GM23338 (cell line): Measurements from ENCODE around the gene SGCB. TPM values are rescaled to one million over a fixed set of nuclear protein-coding genes. Genes with fewer than 3 reads are reported as not detected.

Source experiments
- ATAC-seq: fragments of 200-7000 bp; cut with Tn5 transposase; 3 replicates; pipeline ENCODE4 v1.9.1; 2020
- DNase-seq: peaks from one replicate; pipeline ENCODE4 v3.0.0-alpha.2; 2015; ENCODE audit warnings: low spot score
- H2AFZ ChIP-seq: fragments of 200-600 bp; sonication (generic); 2 replicates; pipeline ENCODE4 v1.8.0; 2016; ENCODE audit warnings: antibody characterized with exemption, mild to moderate bottlenecking, moderate library complexity
- H3F3A ChIP-seq: fragments of 200-600 bp; sonication (generic); replicated peaks from 2 replicates; pipeline ENCODE4 v1.8.0; 2017; ENCODE audit warnings: antibody characterized with exemption, mixed run types, low read depth
- H3K27ac ChIP-seq: fragments of 200-600 bp; sonication (generic); 2 replicates; pipeline ENCODE4 v1.6.1; 2016; ENCODE audit warnings: low read depth
- H3K27me3 ChIP-seq: fragments of 200-600 bp; sonication (generic); 2 replicates; pipeline ENCODE4 v1.8.0; 2016; ENCODE audit warnings: mild to moderate bottlenecking, mixed run types, moderate library complexity; ENCODE audit not compliant: insufficient read depth
- H3K36me3 ChIP-seq: fragments of 200-600 bp; sonication (generic); 2 replicates; pipeline ENCODE4 v1.8.0; 2016; ENCODE audit warnings: mild to moderate bottlenecking; ENCODE audit not compliant: insufficient read depth
- H3K4me1 ChIP-seq: fragments of 200-600 bp; sonication (generic); 2 replicates; pipeline ENCODE4 v1.8.0; 2016; ENCODE audit warnings: mild to moderate bottlenecking, moderate library complexity; ENCODE audit not compliant: insufficient read depth
- H3K4me2 ChIP-seq: fragments of 200-600 bp; sonication (generic); 2 replicates; pipeline ENCODE4 v1.7.1; 2017; ENCODE audit warnings: mixed run types
- H3K4me3 ChIP-seq: fragments of 200-600 bp; sonication (generic); 2 replicates; pipeline ENCODE4 v1.6.1; 2016; ENCODE audit warnings: mixed run types
- H3K79me2 ChIP-seq: fragments of 200-600 bp; sonication (generic); replicated peaks from 2 replicates; pipeline ENCODE4 v1.8.0; 2017; ENCODE audit warnings: mild to moderate bottlenecking; ENCODE audit not compliant: insufficient read depth
- H3K9me2 ChIP-seq: fragments of 200-600 bp; sonication (generic); 2 replicates; pipeline ENCODE4 v1.8.0; 2017; ENCODE audit not compliant: insufficient read depth
- H4K20me1 ChIP-seq: fragments of 200-600 bp; sonication (generic); replicated peaks from 2 replicates; pipeline ENCODE4 v1.8.0; 2017; ENCODE audit warnings: mild to moderate bottlenecking; ENCODE audit not compliant: insufficient read depth
- H3K27ac Mint-ChIP-seq: 2 replicates; pipeline ENCODE4 v1.8.0; 2020; ENCODE audit warnings: inconsistent platforms, mild to moderate bottlenecking, moderate library complexity, mixed read lengths
- H3K27me3 Mint-ChIP-seq: 3 replicates; pipeline ENCODE4 v1.8.0; 2022; ENCODE audit warnings: low read depth, mild to moderate bottlenecking, moderate library complexity, mixed read lengths, inconsistent platforms; ENCODE audit not compliant: insufficient read depth, poor library complexity
- H3K36me3 Mint-ChIP-seq: 3 replicates; pipeline ENCODE4 v1.8.0; 2021; ENCODE audit warnings: low read depth, mild to moderate bottlenecking, inconsistent platforms, moderate library complexity, mixed read lengths
- H3K4me1 Mint-ChIP-seq: 3 replicates; pipeline ENCODE4 v1.8.0; 2020; ENCODE audit warnings: mild to moderate bottlenecking, inconsistent platforms, mixed read lengths
- H3K4me3 Mint-ChIP-seq: 3 replicates; pipeline ENCODE4 v1.8.0; 2021; ENCODE audit warnings: moderate library complexity, mild to moderate bottlenecking, inconsistent platforms, mixed read lengths
- H3K9me3 Mint-ChIP-seq: 3 replicates; pipeline ENCODE4 v1.8.0; 2020; ENCODE audit warnings: moderate library complexity, mild to moderate bottlenecking, inconsistent platforms, mixed read lengths
- CREB1 ChIP-seq: fragments of 250-450 bp; sonication (Bioruptor Pico); IDR thresholded peaks from 2 replicates; pipeline ENCODE4 v1.5.0; 2020; ENCODE audit warnings: low read depth, mild to moderate bottlenecking, moderate library complexity
- ETS1 ChIP-seq: IDR thresholded peaks from 2 replicates; pipeline ENCODE4 v1.6.1; 2016; ENCODE audit warnings: antibody characterized with exemption
- EZH2 ChIP-seq: fragments of 200-600 bp; sonication (generic); IDR thresholded peaks from one replicate; pipeline ENCODE4 v1.8.0; 2017; ENCODE audit warnings: antibody characterized with exemption, mild to moderate bottlenecking, low read depth; ENCODE audit not compliant: unreplicated experiment
- POLR2AphosphoS5 ChIP-seq: IDR thresholded peaks from 2 replicates; pipeline ENCODE4 v1.6.1; 2016; ENCODE audit warnings: antibody characterized with exemption, low read depth
- STAT1 ChIP-seq: IDR thresholded peaks from one replicate; pipeline ENCODE4 v1.6.1; 2016; ENCODE audit warnings: antibody characterized with exemption; ENCODE audit not compliant: unreplicated experiment
- ZNF114 ChIP-seq: fragments of 250-450 bp; sonication (Bioruptor Pico); IDR thresholded peaks from 2 replicates; pipeline ENCODE4 v1.5.0; 2020; ENCODE audit warnings: mild to moderate bottlenecking, moderate library complexity
- polyA plus RNA-seq: library from polyadenylated mRNA; unstranded; fragments of >200 nt; fragmentation: Nextera tagmentation; extraction: Ambion mirVana; gene quantifications from 2 replicates; pipeline ENCODE4 v1.2.1, GENCODE V29; 2016
- total RNA-seq: library from RNA; depleted of rRNA; stranded (reverse); fragments of >200 nt; shearing (Covaris generic); gene quantifications from 2 replicates; pipeline ENCODE4 v1.2.3, GENCODE V29; 2014
- TF ChIP-seq, protein P1 (sequence below), 2 experiments: fragments of 200-600 bp in 1 of 2; sonication (generic) in 1 of 2; conservative IDR thresholded peaks; 2 replicates each; pipeline versions ENCODE4 v1.5.1 to v1.6.1; 2016 to 2017; ENCODE audit warnings: antibody characterized with exemption in 2 of 2, low read depth in 2 of 2, mild to moderate bottlenecking in 2 of 2, moderate library complexity in 1 of 2
- TF ChIP-seq, protein P2 (sequence below): IDR thresholded peaks from one replicate; pipeline ENCODE4 v1.6.1; 2018; ENCODE audit warnings: antibody characterized with exemption; ENCODE audit not compliant: unreplicated experiment

The SGCB gene
- total and polyA plus RNA-seq, 2 experiments from 2014 or later: 11.8 to 19.6 TPM

GRCh38 chr4:52069571-52069970 is 31.5 kb upstream of the SGCB start:
- H3K36me3 ChIP-seq: no peaks in the 10 kb centered on the region
- ATAC-seq (no peak), DNase-seq (no peak)
- no peaks in the 10 kb centered on the region for H3K27me3 ChIP-seq
- no peaks in the 10 kb centered on the region for H3K79me2 ChIP-seq
- TF ChIP-seq ETS1 (no peak), POLR2AphosphoS5 (no peak), CREB1 (CRISPR knock-in tag) (no peak)
- TF ChIP-seq, protein P1, sequence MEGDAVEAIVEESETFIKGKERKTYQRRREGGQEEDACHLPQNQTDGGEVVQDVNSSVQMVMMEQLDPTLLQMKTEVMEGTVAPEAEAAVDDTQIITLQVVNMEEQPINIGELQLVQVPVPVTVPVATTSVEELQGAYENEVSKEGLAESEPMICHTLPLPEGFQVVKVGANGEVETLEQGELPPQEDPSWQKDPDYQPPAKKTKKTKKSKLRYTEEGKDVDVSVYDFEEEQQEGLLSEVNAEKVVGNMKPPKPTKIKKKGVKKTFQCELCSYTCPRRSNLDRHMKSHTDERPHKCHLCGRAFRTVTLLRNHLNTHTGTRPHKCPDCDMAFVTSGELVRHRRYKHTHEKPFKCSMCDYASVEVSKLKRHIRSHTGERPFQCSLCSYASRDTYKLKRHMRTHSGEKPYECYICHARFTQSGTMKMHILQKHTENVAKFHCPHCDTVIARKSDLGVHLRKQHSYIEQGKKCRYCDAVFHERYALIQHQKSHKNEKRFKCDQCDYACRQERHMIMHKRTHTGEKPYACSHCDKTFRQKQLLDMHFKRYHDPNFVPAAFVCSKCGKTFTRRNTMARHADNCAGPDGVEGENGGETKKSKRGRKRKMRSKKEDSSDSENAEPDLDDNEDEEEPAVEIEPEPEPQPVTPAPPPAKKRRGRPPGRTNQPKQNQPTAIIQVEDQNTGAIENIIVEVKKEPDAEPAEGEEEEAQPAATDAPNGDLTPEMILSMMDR (conservative IDR thresholded peaks at IDR 0.05; ENCODE audit: low read depth in 2 of 2): no peak
- no peaks in the 10 kb centered on the region for H3F3A ChIP-seq
- Mint-ChIP-seq H3K4me3 (no peak overlapping the region), H3K27me3 (peaks cover 2% of the 10 kb centered on the region), H3K9me3 (no peaks in the 10 kb centered on the region), H3K4me1 (peaks cover 3% of the 10 kb centered on the region; the same call in 2 of the 3 replicates), H3K36me3 (no peaks in the 10 kb centered on the region), H3K27ac (no peak overlapping the region)
- H3K4me1 ChIP-seq: no peaks in the 10 kb centered on the region
- no peak overlapping the region for H3K4me3 ChIP-seq
- H3K4me2 ChIP-seq: no peak overlapping the region
- no peak overlapping the region for H2AFZ ChIP-seq
- H4K20me1 ChIP-seq: no peaks in the 10 kb centered on the region
- no peak overlapping the region for H3K27ac ChIP-seq
- H3K9me2 ChIP-seq: no peaks in the 10 kb centered on the region; the same call in 1 of the 2 replicates

DNA sequence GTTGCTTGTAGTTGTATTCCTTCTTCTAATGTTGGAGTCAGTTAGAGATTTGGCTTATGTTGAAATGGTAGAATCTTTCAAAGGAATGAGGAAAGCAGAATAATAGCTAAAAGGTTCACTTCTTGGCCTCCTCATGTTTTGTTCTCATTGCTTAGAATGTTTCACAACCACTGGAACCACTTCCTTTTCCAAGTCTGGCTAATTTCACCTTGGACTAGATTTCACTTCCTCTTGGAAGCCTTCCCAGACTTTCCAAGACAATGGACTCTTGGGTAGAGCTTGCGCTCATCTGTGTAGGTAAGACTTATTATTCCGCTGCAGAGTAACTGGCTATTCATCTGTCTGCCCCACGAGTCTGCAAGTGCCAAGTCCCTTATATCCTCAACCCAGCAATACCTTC is 21.3 kb upstream of the SGCB start:
- H2AFZ ChIP-seq: no peak overlapping the region
- H3K27ac Mint-ChIP-seq: no peak overlapping the region
- ATAC-seq (no peak), DNase-seq (no peak)
- no peaks in the 10 kb centered on the region for H4K20me1 ChIP-seq
- H3K4me1 Mint-ChIP-seq: peaks cover 2% of the 10 kb centered on the region; the same call in 1 of the 3 replicates
- H3K9me3 Mint-ChIP-seq: no peaks in the 10 kb centered on the region
- H3F3A ChIP-seq: no peaks in the 10 kb centered on the region
- no peaks in the 10 kb centered on the region for H3K4me1 ChIP-seq
- no peak overlapping the region for H3K27ac ChIP-seq
- no peaks in the 10 kb centered on the region; the same call in 1 of the 2 replicates for H3K9me2 ChIP-seq
- no peak overlapping the region for H3K4me2 ChIP-seq
- no peaks in the 10 kb centered on the region for H3K79me2 ChIP-seq
- H3K27me3 ChIP-seq: no peaks in the 10 kb centered on the region
- no peak overlapping the region for H3K4me3 ChIP-seq
- TF ChIP-seq STAT1 (no peak), ZNF114 (no peak), EZH2 (no peak), CREB1 (CRISPR knock-in tag) (no peak), POLR2AphosphoS5 (no peak), ETS1 (no peak)
- TF ChIP-seq, protein P2, sequence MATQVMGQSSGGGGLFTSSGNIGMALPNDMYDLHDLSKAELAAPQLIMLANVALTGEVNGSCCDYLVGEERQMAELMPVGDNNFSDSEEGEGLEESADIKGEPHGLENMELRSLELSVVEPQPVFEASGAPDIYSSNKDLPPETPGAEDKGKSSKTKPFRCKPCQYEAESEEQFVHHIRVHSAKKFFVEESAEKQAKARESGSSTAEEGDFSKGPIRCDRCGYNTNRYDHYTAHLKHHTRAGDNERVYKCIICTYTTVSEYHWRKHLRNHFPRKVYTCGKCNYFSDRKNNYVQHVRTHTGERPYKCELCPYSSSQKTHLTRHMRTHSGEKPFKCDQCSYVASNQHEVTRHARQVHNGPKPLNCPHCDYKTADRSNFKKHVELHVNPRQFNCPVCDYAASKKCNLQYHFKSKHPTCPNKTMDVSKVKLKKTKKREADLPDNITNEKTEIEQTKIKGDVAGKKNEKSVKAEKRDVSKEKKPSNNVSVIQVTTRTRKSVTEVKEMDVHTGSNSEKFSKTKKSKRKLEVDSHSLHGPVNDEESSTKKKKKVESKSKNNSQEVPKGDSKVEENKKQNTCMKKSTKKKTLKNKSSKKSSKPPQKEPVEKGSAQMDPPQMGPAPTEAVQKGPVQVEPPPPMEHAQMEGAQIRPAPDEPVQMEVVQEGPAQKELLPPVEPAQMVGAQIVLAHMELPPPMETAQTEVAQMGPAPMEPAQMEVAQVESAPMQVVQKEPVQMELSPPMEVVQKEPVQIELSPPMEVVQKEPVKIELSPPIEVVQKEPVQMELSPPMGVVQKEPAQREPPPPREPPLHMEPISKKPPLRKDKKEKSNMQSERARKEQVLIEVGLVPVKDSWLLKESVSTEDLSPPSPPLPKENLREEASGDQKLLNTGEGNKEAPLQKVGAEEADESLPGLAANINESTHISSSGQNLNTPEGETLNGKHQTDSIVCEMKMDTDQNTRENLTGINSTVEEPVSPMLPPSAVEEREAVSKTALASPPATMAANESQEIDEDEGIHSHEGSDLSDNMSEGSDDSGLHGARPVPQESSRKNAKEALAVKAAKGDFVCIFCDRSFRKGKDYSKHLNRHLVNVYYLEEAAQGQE: no peak
- no peaks in the 10 kb centered on the region for H3K36me3 ChIP-seq
- no peaks in the 10 kb centered on the region for H3K36me3 Mint-ChIP-seq
- H3K4me3 Mint-ChIP-seq: no peak overlapping the region
- peaks cover 2% of the 10 kb centered on the region for H3K27me3 Mint-ChIP-seq
